ENCODE measurements around the gene BET1.

Gene BET1

GRCh38 chr7:94011714-94012353 lies 7.7 kb upstream of the BET1 start:
- DNase-seq = no peak

GRCh38 chr7:94008537-94008936 lies 4.4 kb upstream of the BET1 start:
- DNase-seq = no peak

- DNase-seq = no peak
Observed at GRCh38 chr7:94005753-94006152, 1.6 kb upstream of the BET1 start.

- no peak for DNase-seq
Observed at GRCh38 chr7:94003446-94004023, 620 bp downstream of the BET1 start.

- DNase-seq = no peak
Observed at GRCh38 chr7:94001396-94001795, 2.8 kb downstream of the BET1 start.

- DNase-seq = no peak
Observed at GRCh38 chr7:93997868-93998267, 6.3 kb downstream of the BET1 start.

GRCh38 chr7:93992421-93993110 lies 11.6 kb downstream of the BET1 start:
- DNase-seq = no peak

GRCh38 chr7:93987297-93987696 lies 16.9 kb downstream of the BET1 start:
- DNase-seq = no peak

GRCh38 chr7:93985101-93985500 lies 19.1 kb downstream of the BET1 start:
- DNase-seq = no peak

- DNase-seq = no peak
Observed at GRCh38 chr7:93984024-93984423, 20.1 kb downstream of the BET1 start.

GRCh38 chr7:93981480-93981874 lies 22.7 kb downstream of the BET1 start:
- DNase-seq = no peak

- no peak for DNase-seq
Observed at GRCh38 chr7:93980744-93981479, 23.2 kb downstream of the BET1 start.

GRCh38 chr7:93977211-93977950 lies 26.8 kb downstream of the BET1 start:
- no peak for DNase-seq

- DNase-seq = no peak
Observed at GRCh38 chr7:93973134-93973533, 31.0 kb downstream of the BET1 start.

GRCh38 chr7:93972029-93972725 lies 32.0 kb downstream of the BET1 start:
- DNase-seq = no peak

GRCh38 chr7:93968911-93969620 lies 35.1 kb downstream of the BET1 start:
- DNase-seq = no peak

- no peak for DNase-seq
Observed at GRCh38 chr7:93964813-93965212, 39.3 kb downstream of the BET1 start.

- DNase-seq = no peak
Observed at GRCh38 chr7:93964262-93964661, 39.9 kb downstream of the BET1 start.

GRCh38 chr7:93960986-93961385 lies 43.2 kb downstream of the BET1 start:
- DNase-seq = no peak

- DNase-seq = no peak
Observed at GRCh38 chr7:93958651-93959050, 45.5 kb downstream of the BET1 start.

GRCh38 chr7:93958216-93958615 lies 45.9 kb downstream of the BET1 start:
- no peak for DNase-seq

- DNase-seq = no peak
Observed at GRCh38 chr7:93957767-93958166, 46.4 kb downstream of the BET1 start.

Data from activated CD4-positive, CD25-positive, alpha-beta regulatory T cell (primary cell).